NCI-H748 (cell line): ENCODE data around the gene RPL36.
A peak's percentile ranks its signal among the peaks of the same experiment; 100 is the strongest.
"Not testable (repeated sequence)": the region's sequence is repeated elsewhere in the genome, so short reads cannot be mapped to it uniquely, and the experiment has no call there.

Experiments used
- DNase-seq: peaks from one replicate; lab custom pipeline; 2025; ENCODE audit not compliant: unreplicated experiment; lab: John Stamatoyannopoulos, UW

The RPL36 gene

DNA sequence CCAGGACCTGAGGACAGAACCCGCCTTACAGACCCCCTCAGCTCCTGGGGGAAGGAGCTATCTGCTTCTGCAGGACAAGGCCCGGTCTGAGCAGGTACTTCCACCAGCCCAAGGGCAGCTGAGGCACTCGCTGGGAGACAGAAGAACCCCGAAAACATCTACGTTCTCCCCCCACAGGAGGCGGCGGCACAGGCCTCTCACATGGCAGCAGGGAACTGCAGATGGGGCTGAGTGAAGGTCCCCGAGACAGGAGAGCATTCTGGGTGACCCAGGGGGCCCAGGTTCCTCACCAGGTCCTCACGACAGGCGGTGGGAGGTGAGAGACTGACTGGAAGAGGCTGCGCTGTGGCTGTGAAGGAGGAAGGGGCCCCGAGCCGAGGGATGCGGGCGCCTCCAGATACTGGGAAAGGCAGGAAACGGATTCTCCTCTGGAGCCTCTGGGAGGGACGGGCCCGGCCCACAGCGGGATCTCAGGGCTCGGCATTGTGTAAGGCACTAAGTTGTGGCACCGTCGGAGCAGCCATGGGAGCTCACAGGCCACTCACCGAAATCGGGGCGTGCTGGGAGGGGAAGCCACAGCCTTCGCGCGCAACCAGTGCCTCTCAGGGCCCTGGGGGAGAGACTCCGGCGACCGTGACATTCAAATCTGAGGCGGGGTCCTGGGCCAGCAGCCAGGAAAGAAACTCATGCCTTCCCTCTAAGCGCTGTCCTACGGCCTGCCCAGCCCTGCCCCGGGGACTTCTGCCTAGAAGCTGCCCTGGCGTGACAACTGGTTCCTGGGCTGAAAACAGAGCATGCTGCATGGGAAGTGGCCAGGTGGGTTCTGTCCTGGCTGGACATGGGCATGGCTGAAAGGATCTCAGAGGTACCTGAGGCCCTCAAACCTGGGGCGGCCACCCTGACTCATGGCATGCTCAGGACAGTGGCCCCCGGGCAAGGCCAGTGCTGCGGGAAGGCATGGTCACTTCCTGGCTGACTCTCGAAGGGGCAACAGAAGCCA lies 14.0 kb downstream of the RPL36 start:
- DNase-seq = no peak

DNA sequence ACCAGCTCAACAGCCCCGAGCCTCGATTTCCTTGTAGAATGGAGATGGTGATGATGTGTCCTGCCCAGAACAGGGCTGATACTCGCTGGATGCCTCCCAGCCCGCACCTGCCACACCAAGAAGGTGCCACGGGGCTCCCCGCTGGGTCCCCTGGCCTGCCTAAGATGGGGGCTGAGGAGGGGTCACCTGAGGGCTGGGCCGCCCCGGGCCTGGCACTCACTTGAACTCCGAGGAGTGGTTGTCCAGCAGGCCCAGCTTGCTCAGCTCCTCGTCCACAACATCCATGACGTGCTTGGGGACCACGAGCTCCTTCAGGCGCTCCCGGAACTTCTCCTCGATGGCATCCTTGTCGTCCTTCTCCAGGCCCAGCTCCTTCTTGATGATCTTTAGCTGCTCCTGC lies 15.5 kb downstream of the RPL36 start:
- no peak for DNase-seq

DNA sequence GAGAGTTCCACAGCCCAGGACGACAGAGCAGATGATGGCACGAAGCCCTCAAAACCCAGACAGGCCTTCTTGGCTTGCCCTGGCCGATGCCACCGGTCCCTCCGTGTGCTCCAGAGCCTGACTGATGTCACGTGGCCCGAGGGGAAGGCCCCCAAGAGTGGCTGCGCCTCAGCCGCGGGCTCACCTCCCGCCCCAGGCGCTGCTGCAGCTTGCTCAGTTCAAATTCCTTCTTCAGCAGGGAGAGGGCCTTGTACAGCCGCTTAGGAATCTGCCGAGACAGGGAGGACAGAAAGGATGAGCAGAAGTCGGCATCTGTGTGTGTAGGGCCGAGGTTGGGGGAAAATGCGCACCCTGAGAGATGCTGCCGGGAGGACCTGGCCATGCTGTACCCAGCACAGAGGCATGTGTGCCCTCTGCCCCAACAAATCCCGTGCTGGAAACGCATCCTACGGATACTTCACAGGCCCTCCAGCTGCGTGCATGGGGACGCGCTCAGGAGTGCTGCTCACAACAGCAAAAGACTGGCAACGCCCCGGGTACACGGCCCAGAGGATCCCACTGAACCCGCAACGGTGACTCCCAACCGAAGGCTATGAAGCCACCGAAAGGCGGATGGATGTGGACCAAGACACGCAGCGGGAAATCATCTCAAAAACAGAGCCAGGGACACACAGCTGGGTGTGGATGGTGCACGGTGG lies 16.9 kb downstream of the RPL36 start:
- DNase-seq = no peak

DNA sequence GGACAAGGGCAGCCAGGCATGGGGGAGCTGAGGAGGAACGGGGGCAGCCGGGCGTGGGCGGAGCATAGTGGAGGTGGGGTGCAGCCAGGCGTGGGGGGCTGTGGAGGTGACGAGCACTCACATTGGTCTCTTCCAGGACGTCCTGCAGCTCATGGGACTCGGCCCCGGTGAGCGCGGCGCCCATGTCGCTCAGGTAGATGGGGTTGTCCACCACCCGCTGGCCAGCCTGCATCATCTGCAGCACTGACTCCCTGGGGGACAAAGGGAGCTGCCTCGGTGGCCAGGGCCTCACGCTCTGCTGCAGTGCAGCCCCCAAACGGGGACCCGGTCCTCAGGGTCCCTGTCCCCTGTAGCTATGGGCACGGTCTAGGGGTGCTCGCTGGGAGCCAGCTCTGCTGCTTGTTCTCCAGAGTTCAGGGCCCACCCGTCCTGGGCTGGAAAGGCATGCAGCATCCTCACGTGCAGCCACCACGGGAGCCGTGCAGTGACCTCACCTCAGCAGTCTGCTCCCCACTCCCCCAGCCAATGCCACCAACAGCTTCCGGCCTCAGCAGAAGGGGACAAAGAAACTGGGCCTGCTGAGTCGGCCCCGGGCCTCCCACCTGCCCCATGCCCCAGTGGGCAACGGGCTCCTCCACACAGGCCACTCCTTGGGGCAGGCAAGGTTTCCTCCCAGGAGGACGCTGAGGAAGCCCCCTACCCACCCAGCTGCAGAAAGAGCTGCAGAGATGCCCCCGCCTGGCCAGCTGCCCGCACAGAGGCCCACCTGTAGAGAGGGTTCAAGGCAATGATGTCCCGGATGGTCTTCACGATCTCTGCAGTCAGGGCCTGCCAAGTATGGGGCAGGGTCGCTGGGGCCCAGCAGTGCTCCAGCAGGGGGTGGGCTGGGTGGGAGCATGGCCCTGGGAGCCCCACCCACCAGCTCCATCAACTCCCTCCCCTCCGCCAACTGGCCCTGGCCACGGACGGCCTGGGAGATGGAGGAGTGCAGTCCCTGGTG lies 17.8 kb downstream of the RPL36 start:
- no peak for DNase-seq

DNA sequence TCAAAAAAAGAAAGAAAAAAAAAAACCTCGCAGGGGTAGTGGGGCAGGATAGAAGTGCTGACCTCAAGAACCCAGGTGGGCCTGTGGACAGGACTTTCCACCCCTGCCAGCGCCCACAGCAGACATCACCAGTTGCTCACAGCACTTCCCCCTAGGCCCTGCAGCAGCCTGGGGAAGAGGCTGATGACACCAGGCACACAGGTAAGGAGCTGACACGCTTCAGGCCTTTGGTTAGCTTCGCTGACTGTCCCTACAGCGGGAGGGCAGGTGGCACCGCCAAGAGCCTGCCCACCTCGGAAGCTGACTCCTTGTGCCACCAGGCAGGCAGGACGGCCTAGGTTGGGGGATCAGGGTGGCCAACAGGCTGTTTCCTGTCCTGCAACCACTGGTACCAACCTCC lies 20.9 kb downstream of the RPL36 start:
- no peak for DNase-seq

DNA sequence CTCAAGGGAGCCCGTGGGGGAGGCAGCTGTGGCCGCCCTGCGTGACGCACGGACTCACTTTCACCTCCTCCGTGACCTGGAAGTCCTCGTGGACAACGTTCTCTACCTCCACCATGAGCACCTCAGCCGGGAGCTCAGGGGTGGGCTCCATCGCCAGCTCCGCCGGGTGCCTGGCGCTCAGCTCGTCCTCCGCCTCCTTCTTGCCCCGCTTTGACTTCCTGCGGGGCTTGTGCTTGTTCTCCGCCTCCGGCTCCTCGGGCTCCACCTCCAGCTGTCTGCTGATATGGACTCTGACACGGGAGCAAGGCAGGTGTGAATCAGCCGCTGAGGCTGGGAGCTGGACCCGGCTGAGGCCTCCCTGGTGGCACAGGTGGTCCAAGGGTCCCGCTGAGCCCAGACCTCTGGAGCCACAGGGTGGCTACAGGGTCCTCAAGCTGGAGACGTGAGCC lies 21.6 kb downstream of the RPL36 start:
- DNase-seq = no peak

DNA sequence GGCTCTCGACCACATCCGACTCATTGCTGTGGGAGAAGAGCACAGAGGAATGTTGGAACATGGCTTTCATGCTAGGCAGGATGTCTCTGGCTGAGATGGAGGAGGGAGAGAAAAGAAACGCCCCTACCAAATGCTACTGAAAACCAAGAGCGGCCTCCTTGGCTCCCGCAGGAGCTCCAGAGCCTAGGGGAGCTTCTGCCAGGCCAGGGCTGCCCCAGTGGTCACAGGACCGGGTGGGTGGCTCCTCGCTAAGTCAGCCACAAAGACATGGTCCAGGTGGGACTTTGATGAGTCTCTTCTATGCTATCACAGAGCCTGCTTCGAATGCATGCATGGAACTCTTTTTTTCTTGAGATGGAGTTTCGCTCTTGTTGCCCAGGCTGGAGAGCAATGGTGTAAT lies 23.1 kb downstream of the RPL36 start:
- no peak for DNase-seq

DNA sequence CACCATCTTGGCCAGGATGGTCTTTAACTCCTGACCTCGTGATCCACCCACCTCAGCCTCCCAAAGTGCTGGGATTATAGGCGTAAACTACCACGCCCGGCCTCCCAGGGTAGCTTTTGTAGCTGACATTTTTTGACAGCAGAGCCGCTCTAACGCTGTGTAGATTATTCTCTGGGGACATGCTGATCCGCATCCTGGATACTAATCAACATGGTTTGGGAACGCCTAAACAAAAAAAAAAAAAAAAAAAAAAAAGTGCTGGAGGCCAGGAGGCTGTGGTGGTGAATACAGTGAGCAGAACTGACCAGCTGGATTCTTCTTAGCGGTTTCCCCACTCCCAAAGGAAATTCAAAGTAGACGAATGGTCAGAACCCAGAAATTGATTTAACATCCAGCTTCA lies 24.7 kb downstream of the RPL36 start:
- DNase-seq = no peak

DNA sequence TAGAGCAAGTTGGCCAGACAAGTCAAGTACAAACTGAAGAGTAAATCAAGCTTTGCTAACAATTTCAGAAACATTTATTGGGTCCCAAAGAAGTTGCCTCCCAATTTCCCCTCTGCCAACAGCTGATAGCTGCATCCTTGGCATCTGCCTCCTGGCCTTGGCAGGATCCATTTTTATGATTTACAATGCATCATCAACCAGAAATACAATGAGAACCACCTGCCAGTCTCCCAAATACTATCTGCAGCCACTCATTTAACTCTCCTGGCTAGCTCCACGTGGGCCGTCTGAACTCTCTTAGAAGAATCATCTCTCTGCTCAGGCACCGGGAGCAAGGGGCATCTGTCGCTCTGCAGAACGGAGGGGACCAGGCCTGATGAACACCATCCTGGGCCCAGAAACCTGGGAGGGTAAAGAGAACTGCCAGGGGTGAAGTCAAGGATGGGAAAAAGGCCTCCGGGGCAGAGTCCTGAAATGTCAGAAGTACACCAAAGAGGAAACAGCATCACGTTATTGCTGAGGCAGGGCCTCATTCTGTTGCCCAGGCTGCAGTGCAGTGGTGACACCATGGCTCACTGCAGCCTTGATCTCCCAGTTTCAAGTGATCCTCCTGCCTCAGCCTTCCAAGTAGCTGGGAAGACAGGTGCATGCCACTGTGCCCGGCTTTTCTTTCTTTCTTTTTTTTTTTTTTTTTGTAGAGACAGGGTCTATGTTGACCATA lies 27.3 kb downstream of the RPL36 start:
- no peak for DNase-seq

DNA sequence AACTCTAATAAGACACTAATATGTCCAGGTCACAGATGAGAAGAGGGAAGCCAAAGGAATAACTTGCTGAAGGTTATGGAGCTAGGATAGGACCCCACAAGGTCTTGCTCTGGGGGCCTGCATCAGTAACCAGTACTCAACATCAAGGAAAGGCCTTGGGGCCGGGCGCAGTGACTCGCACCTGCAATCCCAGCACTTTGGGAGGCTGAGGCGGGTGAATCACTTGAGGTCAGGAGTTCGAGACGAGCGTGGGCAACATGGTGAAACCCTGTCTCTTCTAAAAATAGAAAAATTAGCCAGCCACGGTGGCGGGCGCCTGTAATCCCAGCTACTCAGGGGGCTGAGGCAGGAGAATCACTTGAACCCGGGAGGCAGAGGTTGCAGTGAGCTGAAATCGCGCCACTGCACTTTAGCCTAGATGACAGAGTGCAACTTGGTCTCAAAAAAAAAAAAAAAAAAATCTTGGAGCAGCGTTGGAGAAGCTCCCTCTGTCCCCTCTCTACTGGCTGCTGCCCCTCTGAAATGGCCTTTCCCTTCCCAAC lies 28.0 kb downstream of the RPL36 start:
- DNase-seq = no peak

DNA sequence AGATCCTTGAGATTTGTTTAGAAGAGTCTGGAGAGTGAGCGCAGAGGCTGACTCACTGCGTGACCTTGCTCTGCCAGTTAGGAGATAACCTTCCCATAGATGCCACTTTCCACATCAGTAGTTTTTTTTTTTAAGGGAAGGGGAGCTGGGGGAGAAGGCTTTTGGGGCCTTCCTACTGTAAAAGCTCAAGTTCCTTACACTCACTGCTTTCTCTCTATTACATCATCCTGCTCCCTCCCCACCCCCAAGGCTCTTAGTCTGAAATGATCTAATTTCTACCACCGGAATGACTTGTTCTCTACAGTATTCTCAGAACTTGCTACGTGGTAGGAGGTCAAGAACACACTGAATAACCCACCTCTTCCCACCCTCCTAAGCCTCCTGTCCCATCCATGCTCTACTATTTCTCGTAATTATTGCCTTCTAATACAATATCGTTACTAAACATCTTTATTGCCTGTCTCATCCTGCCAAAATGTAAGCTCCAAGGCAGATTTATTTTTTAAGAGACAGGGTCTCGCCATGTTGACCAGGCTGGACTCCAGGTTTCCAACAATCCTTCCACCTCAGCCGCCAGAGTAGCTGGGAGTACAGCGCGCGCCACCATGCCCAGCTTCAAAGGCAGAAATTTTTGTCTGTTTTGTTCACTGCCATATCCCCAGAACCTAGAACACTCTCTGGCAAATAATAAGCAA lies 28.6 kb downstream of the RPL36 start:
- DNase-seq = no peak

DNA sequence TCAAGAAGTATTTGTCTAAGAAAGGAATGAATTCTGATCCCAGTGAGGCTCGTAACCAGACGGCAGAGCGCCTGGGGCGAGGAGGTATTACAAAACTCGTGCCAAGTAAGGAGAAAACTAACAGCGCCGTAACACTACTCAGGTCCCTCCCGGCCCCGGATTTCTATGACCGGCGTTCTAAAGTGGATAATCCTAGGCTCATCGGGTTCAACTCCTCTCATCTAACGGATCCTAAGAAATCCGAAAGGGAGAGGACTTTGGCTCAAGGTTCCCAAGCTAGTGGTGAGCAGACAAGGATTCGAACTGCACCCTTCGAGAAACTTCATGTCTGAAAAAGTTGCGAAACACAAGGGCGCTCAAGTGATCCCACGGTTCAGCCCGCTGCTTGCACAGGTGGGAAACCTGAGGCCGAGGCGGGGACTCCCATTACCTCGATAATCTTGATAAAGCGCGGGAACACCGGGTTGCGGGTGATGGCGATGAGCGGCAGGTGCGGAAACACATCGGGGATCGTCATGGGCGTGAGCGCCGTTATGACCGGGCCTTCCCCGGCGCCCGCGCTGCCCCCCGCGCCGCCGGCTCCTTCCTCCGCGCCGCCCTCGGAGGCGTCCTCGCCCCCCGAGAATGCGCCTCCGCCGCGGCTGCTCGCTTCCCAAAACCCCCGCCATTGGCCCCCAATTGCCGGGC lies 29.3 kb downstream of the RPL36 start:
- peak; percentile 37 for DNase-seq

DNA sequence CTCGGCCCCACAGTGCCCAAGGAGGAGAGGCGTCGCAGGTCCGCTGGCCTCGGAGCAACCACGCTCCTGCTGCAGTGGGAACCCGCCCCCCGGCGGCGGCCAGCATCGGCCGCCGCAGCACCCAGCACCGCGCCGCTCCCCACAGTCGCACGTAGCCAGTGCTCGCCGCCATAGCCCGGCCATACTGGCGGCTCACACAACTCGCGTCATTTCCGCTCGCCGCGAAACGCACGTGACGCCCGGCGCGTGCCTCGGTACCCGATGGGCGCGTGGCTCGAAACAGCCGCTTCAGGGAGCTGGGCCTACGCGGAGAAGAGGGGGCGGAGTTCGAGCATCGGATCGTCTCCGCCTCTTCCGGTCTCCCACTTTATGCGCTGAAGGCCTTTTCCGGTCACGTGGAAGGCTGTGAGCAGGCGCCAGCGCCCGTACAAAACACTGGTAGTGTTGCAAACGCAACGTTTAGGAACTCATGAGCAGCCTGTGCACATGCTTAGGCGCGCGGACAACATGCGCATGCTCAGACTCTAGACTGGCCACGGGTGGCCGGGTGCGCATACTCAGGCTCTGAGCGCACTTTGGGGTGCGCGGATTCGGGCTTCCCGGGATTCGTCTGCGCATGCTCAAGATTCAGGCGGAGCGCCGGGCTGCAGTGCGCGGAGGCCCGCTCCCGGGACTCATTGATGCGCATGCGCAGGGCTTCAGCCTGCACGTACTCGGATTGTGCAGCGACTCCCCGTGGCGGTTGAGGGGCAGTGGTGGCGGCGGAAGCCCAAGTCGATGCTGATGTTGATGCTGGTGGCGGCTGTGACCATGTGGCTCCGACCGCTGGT lies 30.1 kb downstream of the RPL36 start, which contains the start of the genes CATSPERD and LONP1:
TSS of gene CATSPERD (plus strand) at position 677 of the 830 bp plus-strand sequence. CDS start at position 778, 101 bp downstream.
TSS of gene LONP1 (minus strand) at position 186 of the 830 bp plus-strand sequence. CDS start at position 172, 14 bp downstream.
- peak; percentile 97 for DNase-seq

DNA sequence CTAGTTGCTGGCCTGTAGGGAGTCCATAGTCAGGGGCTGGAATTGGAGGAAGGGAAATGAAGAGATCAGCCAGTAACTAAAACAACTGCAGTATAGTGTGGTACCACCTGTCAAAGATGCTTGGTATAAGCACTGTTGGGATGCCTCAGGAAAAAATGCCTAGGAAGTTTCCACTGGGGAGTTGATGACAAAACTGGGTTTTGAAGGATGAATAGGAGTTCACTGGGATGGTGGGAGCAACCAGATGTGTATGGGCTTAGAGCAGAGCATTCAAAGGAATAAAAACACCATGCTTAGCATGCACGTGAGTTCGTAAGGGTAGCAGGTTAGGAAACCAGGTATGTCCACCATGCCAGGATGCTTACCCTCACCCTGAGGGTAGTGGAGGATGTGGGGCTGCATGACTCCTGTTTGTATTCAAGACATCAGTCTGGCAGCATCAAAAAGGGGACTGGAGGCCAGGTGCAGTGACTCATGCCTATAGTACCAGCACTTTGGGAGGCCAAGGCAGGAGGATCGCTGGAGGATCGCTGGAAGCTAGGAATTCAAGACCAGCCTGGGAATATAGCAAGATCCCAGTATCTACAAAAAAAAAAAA lies 37.5 kb downstream of the RPL36 start:
- no peak for DNase-seq

DNA sequence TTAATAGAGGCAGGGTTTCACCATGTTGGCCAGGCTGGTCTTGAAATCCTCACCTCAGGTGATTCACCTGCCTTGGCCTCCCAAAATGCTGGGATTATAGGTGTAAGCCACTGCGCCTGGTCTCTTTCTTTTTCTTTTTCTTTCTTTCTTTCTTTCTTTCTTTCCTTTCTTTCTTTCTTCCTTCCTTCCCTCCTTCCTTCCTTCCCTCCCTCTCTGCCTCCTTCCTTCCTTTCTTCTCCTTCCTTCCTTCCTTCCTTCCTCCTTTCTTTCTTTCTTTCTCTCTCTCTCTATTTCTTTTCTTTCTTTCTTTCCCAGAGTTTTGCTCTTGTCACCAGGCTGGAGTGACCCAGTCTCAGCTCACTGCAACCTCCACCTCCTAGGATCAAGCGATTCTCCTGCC lies 43.1 kb downstream of the RPL36 start:
- DNase-seq = not testable (repeated sequence)

DNA sequence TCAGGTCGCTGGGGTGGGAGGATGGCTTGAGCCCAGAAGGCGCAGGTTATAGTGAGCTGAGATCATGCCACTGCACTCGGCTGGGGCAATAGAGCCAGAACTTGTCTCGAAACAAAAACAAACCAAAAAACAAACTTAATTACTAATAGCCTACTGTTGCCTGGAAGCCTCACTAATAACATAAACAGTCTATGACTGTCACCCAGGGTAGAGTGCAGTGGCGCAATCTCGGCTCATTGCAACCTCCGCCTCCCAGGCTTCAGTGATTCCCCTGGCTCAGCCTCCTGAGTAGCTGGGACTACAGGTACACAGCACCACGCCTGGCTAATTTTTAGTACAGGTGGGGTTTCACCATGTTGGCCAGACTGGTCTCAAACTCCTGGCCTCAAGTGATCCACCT lies 48.3 kb downstream of the RPL36 start:
- no peak for DNase-seq
